Body of pancreas (tissue), 4 donors: ENCODE data around the gene MRPL45. TPM values are rescaled to one million over a fixed set of nuclear protein-coding genes. Genes with fewer than 3 reads are reported as not detected.
A peak's percentile ranks its signal among the peaks of the same experiment; 100 is the strongest.

ENCODE experiments used
- ATAC-seq: fragments of 150-250 bp; one replicate; pipeline ENCODE4 v1.9.1; 2016
- DNase-seq, 4 donors: peaks; one replicate each; pipeline ENCODE4 v3.0.0-alpha.2; 2019
- H3K27ac ChIP-seq, 4 donors: fragments of 200-600 bp; sonication (generic); 1 replicate in 3 of 4; 2 replicates in 1 of 4; pipeline versions ENCODE4 v1.5.1 to v1.6.1; 2016 to 2019; ENCODE audit warnings: mild to moderate bottlenecking in 1 of 4, mixed read lengths in 1 of 4, moderate library complexity in 1 of 4
- H3K27me3 ChIP-seq, 2 donors: fragments of 200-600 bp; sonication (generic); one replicate each; pipeline ENCODE4 v1.6.0; 2016; ENCODE audit warnings: mild to moderate bottlenecking in 1 of 2
- H3K36me3 ChIP-seq, 2 donors: fragments of 200-600 bp; sonication (generic); replicated peaks in 1 of 2; 2 replicates each; pipeline ENCODE4 v1.5.1; 2016; ENCODE audit warnings: low read depth in 2 of 2; ENCODE audit not compliant: insufficient read depth in 1 of 2
- H3K4me1 ChIP-seq: fragments of 200-600 bp; sonication (generic); one replicate; pipeline ENCODE4 v1.6.0; 2016
- H3K4me3 ChIP-seq, 2 donors: fragments of 200-600 bp; sonication (generic); 1 replicate in 1 of 2; 2 replicates in 1 of 2; pipeline ENCODE4 v1.5.1; 2016 to 2019
- H3K9me3 ChIP-seq, 3 donors: fragments of 200-600 bp; sonication (generic); 1 replicate in 2 of 3; 2 replicates in 1 of 3; pipeline ENCODE4 v1.5.1; 2016
- POLR2A ChIP-seq, 3 donors: fragments of 450-650 bp; IDR thresholded peaks; one replicate each; pipeline ENCODE4 v1.6.1; 2016; ENCODE audit warnings: antibody characterized with exemption in 3 of 3, mild to moderate bottlenecking in 2 of 3
- WGBS, 2 donors: methylation state at CpG; one replicate each; pipeline ENCODE4 v1.1.5; 2017; 5-methylcytosine and 5-hydroxymethylcytosine counted together
- intact Hi-C: fragments of 100-400 bp; cut with DNase I; formaldehyde crosslinking; loops from one replicate; pipeline ENCODE4 v1.15.1; 2023
- total RNA-seq, 2 donors: library from RNA; depleted of rRNA; stranded (reverse); fragments of >200 nt; gene quantifications; one replicate each; pipeline ENCODE4 v1.1.0, GENCODE V29; 2016
- TF ChIP-seq, protein P1 (sequence below), 7 experiments: fragments of 450-650 bp in 4 of 7; fragments of 200-600 bp in 3 of 7; sonication (generic) in 3 of 7; IDR thresholded peaks; one replicate each; pipeline ENCODE4 v1.5.1; 2016 to 2019; ENCODE audit warnings: antibody characterized with exemption in 7 of 7

MRPL45 gene
- total RNA-seq, 2 donors from 2014 or later, result 17.9 to 24.7 TPM

DNA sequence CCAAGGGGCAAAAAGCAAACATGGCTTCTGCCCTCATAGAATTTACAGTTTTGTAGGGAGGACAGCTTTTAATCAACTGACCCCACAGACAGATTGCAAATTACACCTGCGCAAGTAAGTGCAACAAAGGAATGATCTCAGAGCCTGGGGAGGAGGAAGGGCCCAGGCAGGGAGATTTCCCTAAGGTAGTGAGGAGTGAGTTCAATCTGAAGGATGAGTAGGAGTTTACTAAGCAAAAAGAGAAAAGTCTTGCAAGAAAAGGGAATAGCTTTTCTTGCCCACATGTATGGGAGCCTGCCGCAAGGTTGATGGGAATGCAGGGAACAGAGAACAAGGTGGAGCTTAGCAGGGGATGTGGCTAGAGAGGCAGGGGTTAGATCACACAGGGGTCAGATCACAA, 53.1 kb downstream of the MRPL45 start:
- Histone ChIP-seq H3K4me3 (no peak overlapping the region), H3K36me3 (no peaks in the 10 kb centered on the region), H3K9me3 (no peaks in the 10 kb centered on the region), H3K27ac (peak overlapping the region in 1 of 4 donors; percentile 16), H3K27me3 (no peaks in the 10 kb centered on the region), H3K4me1 (peaks cover 19% of the 10 kb centered on the region)
- DNase-seq (no peak), ATAC-seq (no peak)
- TF ChIP-seq POLR2A (IDR thresholded peaks at IDR 0.05), result no peak
- TF ChIP-seq, protein P1, sequence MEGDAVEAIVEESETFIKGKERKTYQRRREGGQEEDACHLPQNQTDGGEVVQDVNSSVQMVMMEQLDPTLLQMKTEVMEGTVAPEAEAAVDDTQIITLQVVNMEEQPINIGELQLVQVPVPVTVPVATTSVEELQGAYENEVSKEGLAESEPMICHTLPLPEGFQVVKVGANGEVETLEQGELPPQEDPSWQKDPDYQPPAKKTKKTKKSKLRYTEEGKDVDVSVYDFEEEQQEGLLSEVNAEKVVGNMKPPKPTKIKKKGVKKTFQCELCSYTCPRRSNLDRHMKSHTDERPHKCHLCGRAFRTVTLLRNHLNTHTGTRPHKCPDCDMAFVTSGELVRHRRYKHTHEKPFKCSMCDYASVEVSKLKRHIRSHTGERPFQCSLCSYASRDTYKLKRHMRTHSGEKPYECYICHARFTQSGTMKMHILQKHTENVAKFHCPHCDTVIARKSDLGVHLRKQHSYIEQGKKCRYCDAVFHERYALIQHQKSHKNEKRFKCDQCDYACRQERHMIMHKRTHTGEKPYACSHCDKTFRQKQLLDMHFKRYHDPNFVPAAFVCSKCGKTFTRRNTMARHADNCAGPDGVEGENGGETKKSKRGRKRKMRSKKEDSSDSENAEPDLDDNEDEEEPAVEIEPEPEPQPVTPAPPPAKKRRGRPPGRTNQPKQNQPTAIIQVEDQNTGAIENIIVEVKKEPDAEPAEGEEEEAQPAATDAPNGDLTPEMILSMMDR (IDR thresholded peaks at IDR 0.05), result no peak
- 83 to 96% methylated on average over 2 of the region's 2 CpGs for whole genome bisulfite sequencing, 2 donors
- intact Hi-C loops, result no loop called here

DNA sequence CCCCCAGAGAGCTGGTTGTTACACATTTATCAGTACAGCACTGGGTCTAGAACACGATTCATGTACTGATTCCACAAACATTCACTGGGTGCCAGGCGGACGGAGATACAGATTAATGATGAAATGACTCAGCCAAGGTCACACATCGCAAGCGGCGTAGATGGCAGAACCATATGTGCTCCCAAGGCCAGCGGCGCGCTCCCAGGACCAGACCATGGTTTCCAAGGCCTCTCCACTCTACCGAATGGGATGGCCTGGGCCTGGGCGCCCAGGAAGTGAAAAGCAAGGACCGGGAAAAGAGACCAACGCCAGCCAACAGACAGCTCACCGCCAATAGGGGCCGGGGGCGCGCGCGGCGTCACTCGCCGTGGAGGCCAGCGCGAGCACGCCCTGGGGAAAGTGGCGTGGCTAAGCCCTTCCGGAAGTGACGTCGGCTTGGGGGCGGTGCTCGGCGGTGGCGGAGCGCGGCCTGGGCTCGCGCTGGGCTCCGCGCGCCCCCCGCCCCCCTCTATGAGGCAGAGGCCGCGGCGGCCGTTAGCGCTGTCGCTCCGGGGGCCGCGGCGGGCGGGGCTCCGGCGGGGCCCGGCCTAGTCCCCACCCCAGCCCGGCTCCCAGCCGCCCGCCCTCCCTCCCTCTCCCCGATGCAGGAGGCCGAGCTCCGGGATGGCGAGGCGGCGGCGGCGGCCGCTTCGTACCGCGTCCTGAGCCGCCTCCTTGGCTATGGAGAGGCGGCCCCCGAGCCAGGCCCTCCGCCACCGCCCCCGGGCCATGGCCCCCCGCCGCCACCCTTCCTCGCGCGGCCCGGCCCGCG, 54.6 kb downstream of the MRPL45 start, which contains the start of gene SOCS7:
Gene SOCS7, plus strand, starts transcription at position 433 of the 811 bp plus-strand sequence. Its CDS starts 209 bp downstream, at position 642.
- 0 to 2% methylated on average over 12 to 47 of the region's 84 CpGs for WGBS, 2 donors
- no peaks in the 10 kb centered on the region for H3K9me3 ChIP-seq
- peak within 1 kb of the TSS; percentile 73 to 83 for H3K4me3 ChIP-seq
- TF ChIP-seq, protein P1 (IDR thresholded peaks at IDR 0.05), result peak in 1 of 7 experiments; percentile 10
- TF ChIP-seq POLR2A (IDR thresholded peaks at IDR 0.05), result peak; percentile 67 to 92 (median 90)
- peak within 1 kb of the TSS; percentile 74 to 93 (median 86) for H3K27ac ChIP-seq
- H3K27me3 ChIP-seq, result no peaks in the 10 kb centered on the region
- DNase-seq (peak; percentile 94 to 95 (median 95)), ATAC-seq (peak; percentile 94)
- intact Hi-C loops, result no loop called here
- no peaks in the 10 kb centered on the region for H3K36me3 ChIP-seq
- H3K4me1 ChIP-seq, result peaks cover 35% of the 10 kb centered on the region

DNA sequence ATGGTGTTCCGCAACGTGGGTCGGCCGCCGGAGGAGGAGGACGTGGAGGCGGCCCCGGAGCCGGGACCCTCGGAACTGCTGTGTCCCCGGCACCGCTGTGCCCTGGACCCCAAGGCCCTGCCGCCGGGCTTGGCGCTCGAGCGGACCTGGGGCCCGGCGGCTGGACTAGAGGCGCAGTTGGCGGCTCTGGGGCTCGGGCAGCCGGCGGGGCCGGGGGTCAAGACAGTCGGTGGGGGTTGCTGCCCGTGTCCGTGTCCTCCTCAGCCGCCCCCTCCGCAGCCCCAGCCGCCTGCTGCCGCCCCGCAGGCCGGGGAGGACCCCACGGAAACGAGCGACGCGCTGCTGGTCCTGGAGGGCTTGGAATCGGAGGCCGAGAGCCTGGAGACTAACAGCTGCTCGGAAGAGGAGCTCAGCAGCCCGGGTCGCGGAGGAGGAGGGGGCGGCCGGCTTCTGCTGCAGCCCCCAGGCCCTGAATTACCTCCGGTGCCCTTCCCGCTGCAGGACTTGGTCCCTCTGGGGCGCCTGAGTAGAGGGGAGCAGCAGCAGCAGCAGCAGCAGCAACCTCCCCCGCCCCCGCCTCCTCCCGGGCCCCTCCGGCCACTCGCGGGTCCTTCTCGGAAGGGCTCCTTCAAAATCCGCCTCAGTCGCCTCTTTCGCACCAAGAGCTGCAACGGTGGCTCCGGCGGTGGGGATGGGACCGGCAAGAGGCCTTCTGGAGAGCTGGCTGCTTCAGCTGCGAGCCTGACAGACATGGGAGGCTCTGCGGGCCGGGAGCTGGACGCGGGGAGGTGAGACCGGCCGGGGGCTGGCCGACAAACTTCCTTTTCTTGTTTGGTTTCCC, 55.5 kb downstream of the MRPL45 start:
- peak overlapping the region; percentile 74 to 93 (median 86) for H3K27ac ChIP-seq
- peak; percentile 5 for ATAC-seq
- TF ChIP-seq, protein P1 (IDR thresholded peaks at IDR 0.05), result no peak
- no peak for TF ChIP-seq POLR2A (IDR thresholded peaks at IDR 0.05)
- no peaks in the 10 kb centered on the region for H3K27me3 ChIP-seq
- peaks cover 44% of the 10 kb centered on the region for H3K4me1 ChIP-seq
- peak overlapping the region; percentile 73 to 83 for H3K4me3 ChIP-seq
- intact Hi-C loops, result no loop called here
- DNase-seq, result peak; percentile 35 to 45 (median 42)
- no peaks in the 10 kb centered on the region for H3K36me3 ChIP-seq
- no peaks in the 10 kb centered on the region for H3K9me3 ChIP-seq
- WGBS, 2 donors, result 0% methylated on average over 15 to 57 of the region's 72 CpGs

DNA sequence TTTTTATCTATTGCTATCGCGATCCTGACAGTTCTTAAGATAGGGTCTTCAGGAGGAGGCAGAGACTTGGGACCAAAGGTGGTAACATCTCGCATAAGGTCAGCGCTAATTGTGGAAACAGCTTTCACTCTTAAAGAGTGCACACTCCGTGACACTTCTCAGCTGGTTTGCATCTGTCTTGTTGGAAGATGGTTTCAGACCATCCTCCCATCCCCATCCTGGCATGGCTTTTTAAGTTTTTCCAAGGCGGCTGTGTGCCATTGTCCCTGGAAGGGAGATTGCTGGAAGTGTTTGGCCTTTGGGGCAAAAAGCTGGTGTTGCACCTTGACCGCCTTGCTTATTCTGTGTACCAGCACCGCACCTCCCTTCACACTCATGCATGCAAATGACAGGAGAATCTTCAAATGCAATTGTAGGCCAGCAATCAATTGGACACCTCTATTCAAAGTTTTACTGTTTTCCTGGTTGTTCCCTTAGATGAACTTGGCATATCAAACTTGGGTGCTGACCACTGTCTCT, 56.2 kb downstream of the MRPL45 start:
- WGBS, 2 donors, result 8 to 14% methylated on average over 6 to 8 of the region's 8 CpGs
- intact Hi-C loops, result no loop called here
- Histone ChIP-seq H3K9me3 (no peaks in the 10 kb centered on the region), H3K27me3 (no peaks in the 10 kb centered on the region), H3K4me3 (peak overlapping the region; percentile 73 to 83), H3K27ac (peak overlapping the region in 2 of 4 donors; percentile 83 to 93), H3K36me3 (no peaks in the 10 kb centered on the region), H3K4me1 (peaks cover 50% of the 10 kb centered on the region)
- ATAC-seq (no peak), DNase-seq (no peak)
- no peak for TF ChIP-seq POLR2A (IDR thresholded peaks at IDR 0.05)
- TF ChIP-seq, protein P1 (IDR thresholded peaks at IDR 0.05), result no peak
